ENCODE measurements around the gene HOXC10.

DNA sequence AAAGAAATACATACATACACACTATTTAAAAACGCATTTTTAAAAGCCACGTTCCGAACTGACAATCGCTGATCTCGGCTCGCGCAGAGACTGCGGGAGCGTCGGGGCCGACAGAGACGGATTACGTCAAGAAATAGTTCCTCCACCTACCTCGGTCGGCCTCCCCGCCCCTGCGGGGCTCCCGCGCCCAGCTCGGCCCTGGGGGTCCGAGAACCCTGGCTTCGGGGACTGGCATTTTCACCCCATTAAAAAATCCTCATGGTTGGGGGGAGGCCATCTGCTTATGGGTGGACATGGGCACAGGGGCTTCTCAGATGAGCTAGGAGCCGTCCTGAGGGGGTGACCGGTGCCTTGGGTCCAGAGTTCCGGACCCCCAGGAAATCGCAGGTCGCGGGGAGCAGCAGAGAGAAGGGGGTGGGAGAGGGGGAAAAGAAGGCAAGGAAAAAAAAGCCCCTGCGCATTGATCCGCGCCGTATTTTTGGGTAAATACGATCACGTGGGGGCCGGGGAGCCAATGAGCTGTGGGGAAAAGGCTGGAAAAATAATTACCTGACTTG is 14.7 kb downstream of the HOXC10 start:
- no peak for TF ChIP-seq EZH2 (IDR thresholded peaks at IDR 0.05; ENCODE audit: insufficient read depth, low read length)
- TF ChIP-seq, protein P1, sequence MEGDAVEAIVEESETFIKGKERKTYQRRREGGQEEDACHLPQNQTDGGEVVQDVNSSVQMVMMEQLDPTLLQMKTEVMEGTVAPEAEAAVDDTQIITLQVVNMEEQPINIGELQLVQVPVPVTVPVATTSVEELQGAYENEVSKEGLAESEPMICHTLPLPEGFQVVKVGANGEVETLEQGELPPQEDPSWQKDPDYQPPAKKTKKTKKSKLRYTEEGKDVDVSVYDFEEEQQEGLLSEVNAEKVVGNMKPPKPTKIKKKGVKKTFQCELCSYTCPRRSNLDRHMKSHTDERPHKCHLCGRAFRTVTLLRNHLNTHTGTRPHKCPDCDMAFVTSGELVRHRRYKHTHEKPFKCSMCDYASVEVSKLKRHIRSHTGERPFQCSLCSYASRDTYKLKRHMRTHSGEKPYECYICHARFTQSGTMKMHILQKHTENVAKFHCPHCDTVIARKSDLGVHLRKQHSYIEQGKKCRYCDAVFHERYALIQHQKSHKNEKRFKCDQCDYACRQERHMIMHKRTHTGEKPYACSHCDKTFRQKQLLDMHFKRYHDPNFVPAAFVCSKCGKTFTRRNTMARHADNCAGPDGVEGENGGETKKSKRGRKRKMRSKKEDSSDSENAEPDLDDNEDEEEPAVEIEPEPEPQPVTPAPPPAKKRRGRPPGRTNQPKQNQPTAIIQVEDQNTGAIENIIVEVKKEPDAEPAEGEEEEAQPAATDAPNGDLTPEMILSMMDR (IDR thresholded peaks at IDR 0.05; ENCODE audit: insufficient read depth, low read depth, low read length) = no peak

Measured in astrocyte (in vitro differentiated cells and primary cell).